ENCODE results near the gene KRT36. TPM values are rescaled to one million over a fixed set of nuclear protein-coding genes. Genes with fewer than 3 reads are reported as not detected.

KRT36 gene
- total RNA-seq, 2 donors from 2014 or later = not detected

DNA sequence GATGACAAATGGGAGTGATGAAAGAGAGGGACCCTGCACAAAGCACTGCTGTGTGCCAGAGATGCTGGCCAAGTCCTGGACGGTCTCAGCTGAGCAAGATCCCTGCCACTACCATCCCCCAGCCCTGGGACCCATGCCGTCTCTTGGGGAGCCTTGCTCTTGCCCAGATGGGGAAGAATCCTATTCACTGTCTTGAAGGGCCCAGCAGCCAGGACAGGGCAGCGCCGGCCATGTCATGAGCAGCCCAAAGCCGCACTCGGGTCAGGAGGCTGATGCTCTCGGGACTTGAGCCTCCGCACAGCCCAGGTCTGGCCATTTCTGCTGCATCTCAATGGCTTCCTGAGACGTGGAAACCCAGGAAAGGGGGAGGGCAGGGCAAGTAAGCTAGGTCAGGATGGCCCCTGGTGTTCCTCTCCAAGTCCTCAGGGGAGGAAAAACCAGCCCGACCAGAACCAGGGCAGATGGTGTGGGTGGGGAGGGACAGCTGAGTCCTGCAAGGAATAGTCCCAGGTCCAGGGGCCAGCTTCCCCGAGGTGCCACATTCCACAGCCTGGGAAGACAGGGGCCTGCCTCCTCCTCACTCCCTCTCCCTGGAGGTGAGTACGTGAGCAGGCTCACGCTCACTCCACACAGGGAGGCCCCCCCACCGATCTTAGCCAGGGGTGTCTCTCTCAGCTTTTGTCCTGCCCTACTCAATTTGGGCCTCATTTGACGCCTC lies 46.2 kb upstream of the KRT36 start:
- Mint-ChIP-seq H3K27ac (no peak overlapping the region), H3K9me3 (no peaks in the 10 kb centered on the region), H3K4me3 (no peak overlapping the region), H3K4me1 (peaks cover 80% of the 10 kb centered on the region), H3K36me3 (ENCODE audit: low read depth) (no peaks in the 10 kb centered on the region), H3K27me3 (ENCODE audit: insufficient read depth) (no peaks in the 10 kb centered on the region)
- no peak overlapping the region for H3K9ac ChIP-seq (ENCODE audit: extremely low read depth, low read length, poor library complexity, severe bottlenecking)
- no peak overlapping the region for H3K27ac ChIP-seq (ENCODE audit: low read depth, low read length)
- DNase-seq = peak; percentile 95
- no peaks in the 10 kb centered on the region for H3K27me3 ChIP-seq (ENCODE audit: control insufficient read depth, insufficient read depth, low read length, poor library complexity, severe bottlenecking)
- no peaks in the 10 kb centered on the region for H3K36me3 ChIP-seq (ENCODE audit: control insufficient read depth, insufficient read depth, low read length)
- TF ChIP-seq, protein P1, sequence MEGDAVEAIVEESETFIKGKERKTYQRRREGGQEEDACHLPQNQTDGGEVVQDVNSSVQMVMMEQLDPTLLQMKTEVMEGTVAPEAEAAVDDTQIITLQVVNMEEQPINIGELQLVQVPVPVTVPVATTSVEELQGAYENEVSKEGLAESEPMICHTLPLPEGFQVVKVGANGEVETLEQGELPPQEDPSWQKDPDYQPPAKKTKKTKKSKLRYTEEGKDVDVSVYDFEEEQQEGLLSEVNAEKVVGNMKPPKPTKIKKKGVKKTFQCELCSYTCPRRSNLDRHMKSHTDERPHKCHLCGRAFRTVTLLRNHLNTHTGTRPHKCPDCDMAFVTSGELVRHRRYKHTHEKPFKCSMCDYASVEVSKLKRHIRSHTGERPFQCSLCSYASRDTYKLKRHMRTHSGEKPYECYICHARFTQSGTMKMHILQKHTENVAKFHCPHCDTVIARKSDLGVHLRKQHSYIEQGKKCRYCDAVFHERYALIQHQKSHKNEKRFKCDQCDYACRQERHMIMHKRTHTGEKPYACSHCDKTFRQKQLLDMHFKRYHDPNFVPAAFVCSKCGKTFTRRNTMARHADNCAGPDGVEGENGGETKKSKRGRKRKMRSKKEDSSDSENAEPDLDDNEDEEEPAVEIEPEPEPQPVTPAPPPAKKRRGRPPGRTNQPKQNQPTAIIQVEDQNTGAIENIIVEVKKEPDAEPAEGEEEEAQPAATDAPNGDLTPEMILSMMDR (conservative IDR thresholded peaks at IDR 0.05) = no peak
- H3K4me1 ChIP-seq (ENCODE audit: control insufficient read depth, insufficient read depth, low read length) = peaks cover 24% of the 10 kb centered on the region
- WGBS, 2 experiments (ENCODE audit: insufficient coverage in 1 of 2, insufficient read length in 1 of 2) = 75 to 89% methylated on average over 8 to 15 of the region's 15 CpGs
- H3K4me3 ChIP-seq (ENCODE audit: low read length) = no peak overlapping the region
- H3K9me3 ChIP-seq (ENCODE audit: control insufficient read depth, low read length) = no peaks in the 10 kb centered on the region

DNA sequence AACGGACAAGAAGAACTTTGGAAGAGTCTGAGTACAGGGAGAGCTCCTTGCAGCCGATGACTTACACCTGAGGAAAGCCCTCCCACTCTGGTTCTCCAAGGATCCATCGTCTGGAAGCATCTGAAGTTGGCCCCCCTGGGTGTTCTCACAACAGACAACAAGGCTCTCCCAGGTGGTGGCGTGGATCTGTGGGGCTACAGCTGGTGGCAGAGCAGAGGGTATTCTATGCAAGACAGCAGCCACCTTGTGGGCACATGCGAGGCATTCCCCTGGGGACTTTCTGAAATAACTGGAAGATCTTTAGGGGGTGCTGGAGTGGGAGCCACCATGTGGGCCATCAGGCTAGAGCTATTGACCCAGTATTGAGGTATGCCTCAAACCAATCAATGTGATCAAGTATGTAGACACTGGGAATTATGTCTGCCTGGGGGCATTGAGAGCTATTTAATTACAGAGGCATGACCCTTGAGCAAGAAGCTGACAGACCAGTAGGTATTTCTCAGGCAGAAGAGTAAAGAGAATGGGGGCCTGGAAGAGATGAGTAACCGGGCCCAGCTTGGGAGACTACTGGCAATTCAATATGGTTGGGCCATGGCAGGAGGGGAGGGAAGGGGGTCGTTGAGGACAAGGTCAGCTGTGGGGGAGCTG lies 45.3 kb upstream of the KRT36 start:
- no peak overlapping the region for H3K27ac Mint-ChIP-seq
- DNase-seq = peak; percentile 53
- Histone ChIP-seq H3K4me3 (ENCODE audit: low read length) (no peak overlapping the region), H3K9ac (ENCODE audit: extremely low read depth, low read length, poor library complexity, severe bottlenecking) (no peak overlapping the region), H3K4me1 (ENCODE audit: control insufficient read depth, insufficient read depth, low read length) (peaks cover 28% of the 10 kb centered on the region), H3K27me3 (ENCODE audit: control insufficient read depth, insufficient read depth, low read length, poor library complexity, severe bottlenecking) (no peaks in the 10 kb centered on the region), H3K27ac (ENCODE audit: low read depth, low read length) (no peak overlapping the region), H3K36me3 (ENCODE audit: control insufficient read depth, insufficient read depth, low read length) (no peaks in the 10 kb centered on the region), H3K9me3 (ENCODE audit: control insufficient read depth, low read length) (no peaks in the 10 kb centered on the region)
- no peaks in the 10 kb centered on the region for H3K36me3 Mint-ChIP-seq (ENCODE audit: low read depth)
- TF ChIP-seq, protein P1 (conservative IDR thresholded peaks at IDR 0.05) = peak; percentile 44
- H3K4me3 Mint-ChIP-seq = no peak overlapping the region
- H3K4me1 Mint-ChIP-seq = peaks cover 76% of the 10 kb centered on the region
- H3K27me3 Mint-ChIP-seq (ENCODE audit: insufficient read depth) = no peaks in the 10 kb centered on the region
- no peaks in the 10 kb centered on the region for H3K9me3 Mint-ChIP-seq
- WGBS, 2 experiments (ENCODE audit: insufficient coverage in 1 of 2, insufficient read length in 1 of 2) = 81 to 95% methylated on average over 2 to 7 of the region's 7 CpGs

DNA sequence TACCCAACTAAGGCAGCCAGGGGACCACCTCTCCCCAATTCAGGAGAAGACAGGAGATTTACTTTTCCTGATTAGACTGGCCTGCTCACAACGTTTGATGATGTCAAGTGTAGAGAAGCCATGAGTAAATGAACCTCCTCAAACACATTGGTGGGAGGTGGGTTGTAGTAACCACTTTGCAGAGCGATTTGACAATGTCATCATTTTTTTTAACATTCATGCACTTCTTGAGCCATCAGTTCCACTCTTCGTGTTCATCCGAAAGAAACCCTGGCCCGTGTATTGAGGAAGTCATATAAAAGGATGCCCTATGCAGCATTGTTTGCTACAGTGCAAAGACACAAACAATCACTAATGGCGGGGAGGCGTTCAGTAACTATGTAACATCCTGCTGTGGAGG lies 43.9 kb upstream of the KRT36 start:
- Mint-ChIP-seq H3K9me3 (no peaks in the 10 kb centered on the region), H3K27me3 (ENCODE audit: insufficient read depth) (no peaks in the 10 kb centered on the region), H3K27ac (no peak overlapping the region), H3K4me3 (no peak overlapping the region), H3K36me3 (ENCODE audit: low read depth) (no peaks in the 10 kb centered on the region), H3K4me1 (peaks cover 83% of the 10 kb centered on the region)
- H3K9ac ChIP-seq (ENCODE audit: extremely low read depth, low read length, poor library complexity, severe bottlenecking) = no peak overlapping the region
- TF ChIP-seq, protein P1 (conservative IDR thresholded peaks at IDR 0.05) = no peak
- no peak overlapping the region for H3K27ac ChIP-seq (ENCODE audit: low read depth, low read length)
- DNase-seq = no peak
- 96% methylated on average over 4 to 6 of the region's 7 CpGs for WGBS, 2 experiments (ENCODE audit: insufficient coverage in 1 of 2, insufficient read length in 1 of 2)
- no peaks in the 10 kb centered on the region for H3K9me3 ChIP-seq (ENCODE audit: control insufficient read depth, low read length)
- H3K4me1 ChIP-seq (ENCODE audit: control insufficient read depth, insufficient read depth, low read length) = peaks cover 35% of the 10 kb centered on the region
- no peak overlapping the region for H3K4me3 ChIP-seq (ENCODE audit: low read length)
- H3K27me3 ChIP-seq (ENCODE audit: control insufficient read depth, insufficient read depth, low read length, poor library complexity, severe bottlenecking) = no peaks in the 10 kb centered on the region
- no peaks in the 10 kb centered on the region for H3K36me3 ChIP-seq (ENCODE audit: control insufficient read depth, insufficient read depth, low read length)

Measured in endodermal cell (in vitro differentiated cells).